ENCODE results near the gene KIF11. TPM values are rescaled to one million over a fixed set of nuclear protein-coding genes. Genes with fewer than 3 reads are reported as not detected.

The KIF11 gene
- total and polyA plus RNA-seq, 2 of the 13 experiments (the other 11 are each of a cell fraction or from before 2014, with no cell fraction given): 8.7 to 38.4 TPM

DNA sequence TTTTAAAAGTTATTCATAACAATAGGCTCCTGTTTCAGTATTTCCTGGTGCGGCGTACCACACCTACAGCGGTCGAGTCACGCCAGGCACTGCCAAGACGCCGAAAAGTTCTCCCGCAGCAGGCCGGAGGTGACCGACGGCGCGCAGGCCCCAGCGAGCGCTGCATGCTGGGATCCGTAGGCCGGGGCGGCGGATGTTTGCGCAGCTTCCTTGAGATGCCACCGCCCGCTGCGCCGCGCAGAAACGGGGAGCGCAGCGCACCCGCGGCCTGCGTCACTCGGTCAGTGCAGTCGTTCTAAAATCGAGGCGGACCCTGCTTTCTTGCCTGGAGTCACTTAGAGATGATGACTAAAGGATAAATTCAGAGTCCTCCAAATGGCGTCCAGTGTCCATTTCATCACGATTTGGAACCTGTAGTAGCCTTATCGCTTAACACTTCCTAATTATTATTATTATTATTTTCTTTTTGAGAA lies 1.3 kb upstream of the KIF11 start (continued):
- TF ChIP-seq, protein P1, sequence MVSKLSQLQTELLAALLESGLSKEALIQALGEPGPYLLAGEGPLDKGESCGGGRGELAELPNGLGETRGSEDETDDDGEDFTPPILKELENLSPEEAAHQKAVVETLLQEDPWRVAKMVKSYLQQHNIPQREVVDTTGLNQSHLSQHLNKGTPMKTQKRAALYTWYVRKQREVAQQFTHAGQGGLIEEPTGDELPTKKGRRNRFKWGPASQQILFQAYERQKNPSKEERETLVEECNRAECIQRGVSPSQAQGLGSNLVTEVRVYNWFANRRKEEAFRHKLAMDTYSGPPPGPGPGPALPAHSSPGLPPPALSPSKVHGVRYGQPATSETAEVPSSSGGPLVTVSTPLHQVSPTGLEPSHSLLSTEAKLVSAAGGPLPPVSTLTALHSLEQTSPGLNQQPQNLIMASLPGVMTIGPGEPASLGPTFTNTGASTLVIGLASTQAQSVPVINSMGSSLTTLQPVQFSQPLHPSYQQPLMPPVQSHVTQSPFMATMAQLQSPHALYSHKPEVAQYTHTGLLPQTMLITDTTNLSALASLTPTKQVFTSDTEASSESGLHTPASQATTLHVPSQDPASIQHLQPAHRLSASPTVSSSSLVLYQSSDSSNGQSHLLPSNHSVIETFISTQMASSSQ (IDR thresholded peaks at IDR 0.05; ENCODE audit: low read depth): no peak
- TF ChIP-seq, protein P1 (CRISPR knock-in tag; IDR thresholded peaks at IDR 0.05; ENCODE audit: borderline replicate concordance): peak; percentile 60; the same call in 1 of the 2 replicates
- TF ChIP-seq BRD4 (CRISPR knock-in tag; IDR thresholded peaks at IDR 0.05): peak; percentile 87
- TF ChIP-seq, protein P2, sequence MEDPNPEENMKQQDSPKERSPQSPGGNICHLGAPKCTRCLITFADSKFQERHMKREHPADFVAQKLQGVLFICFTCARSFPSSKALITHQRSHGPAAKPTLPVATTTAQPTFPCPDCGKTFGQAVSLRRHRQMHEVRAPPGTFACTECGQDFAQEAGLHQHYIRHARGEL (CRISPR knock-in tag; IDR thresholded peaks at IDR 0.05): no peak
- TF ChIP-seq REL (CRISPR knock-in tag; conservative IDR thresholded peaks at IDR 0.05): no peak
- no peak for TF ChIP-seq PAX8 (CRISPR knock-in tag; IDR thresholded peaks at IDR 0.05; ENCODE audit: borderline replicate concordance)
- no peak for TF ChIP-seq MTF2 (CRISPR knock-in tag; IDR thresholded peaks at IDR 0.05; ENCODE audit: borderline replicate concordance)
- peak; percentile 48; the same call in 1 of the 2 replicates for TF ChIP-seq ARNT2 (CRISPR knock-in tag; IDR thresholded peaks at IDR 0.05; ENCODE audit: low read depth)
- no peak for TF ChIP-seq ZNF468 (CRISPR knock-in tag; IDR thresholded peaks at IDR 0.05)
- no peak for TF ChIP-seq MZF1 (CRISPR knock-in tag; IDR thresholded peaks at IDR 0.05; ENCODE audit: borderline replicate concordance)
- TF ChIP-seq ZNF282 (IDR thresholded peaks at IDR 0.05; ENCODE audit: partially characterized antibody): no peak
- TF ChIP-seq, protein P3, sequence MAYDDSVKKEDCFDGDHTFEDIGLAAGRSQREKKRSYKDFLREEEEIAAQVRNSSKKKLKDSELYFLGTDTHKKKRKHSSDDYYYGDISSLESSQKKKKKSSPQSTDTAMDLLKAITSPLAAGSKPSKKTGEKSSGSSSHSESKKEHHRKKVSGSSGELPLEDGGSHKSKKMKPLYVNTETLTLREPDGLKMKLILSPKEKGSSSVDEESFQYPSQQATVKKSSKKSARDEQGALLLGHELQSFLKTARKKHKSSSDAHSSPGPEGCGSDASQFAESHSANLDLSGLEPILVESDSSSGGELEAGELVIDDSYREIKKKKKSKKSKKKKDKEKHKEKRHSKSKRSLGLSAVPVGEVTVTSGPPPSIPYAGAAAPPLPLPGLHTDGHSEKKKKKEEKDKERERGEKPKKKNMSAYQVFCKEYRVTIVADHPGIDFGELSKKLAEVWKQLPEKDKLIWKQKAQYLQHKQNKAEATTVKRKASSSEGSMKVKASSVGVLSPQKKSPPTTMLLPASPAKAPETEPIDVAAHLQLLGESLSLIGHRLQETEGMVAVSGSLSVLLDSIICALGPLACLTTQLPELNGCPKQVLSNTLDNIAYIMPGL (CRISPR knock-in tag; IDR thresholded peaks at IDR 0.05; ENCODE audit: borderline replicate concordance in 1 of 2, low read depth in 1 of 2): peak; percentile 66 to 78
- peak; percentile 78 for TF ChIP-seq IKZF4 (CRISPR knock-in tag; IDR thresholded peaks at IDR 0.05; ENCODE audit: borderline replicate concordance, low read depth, not compliant biosample characterization)

All from HepG2 (cell line).